Stimulated activated CD8-positive, alpha-beta memory T cell treated with anti-CD3 and anti-CD28 coated beads, Interleukin-12 subunit alpha, Interleukin-12 subunit beta, amount 100 ng/mL, for 1 hour (primary cell): ENCODE data around the gene ALDH3A2.

Experiments used
- DNase-seq: peaks from one replicate; pipeline ENCODE4 v3.0.0-alpha.2; 2020; ENCODE audit warnings: low read depth

The ALDH3A2 gene

DNA sequence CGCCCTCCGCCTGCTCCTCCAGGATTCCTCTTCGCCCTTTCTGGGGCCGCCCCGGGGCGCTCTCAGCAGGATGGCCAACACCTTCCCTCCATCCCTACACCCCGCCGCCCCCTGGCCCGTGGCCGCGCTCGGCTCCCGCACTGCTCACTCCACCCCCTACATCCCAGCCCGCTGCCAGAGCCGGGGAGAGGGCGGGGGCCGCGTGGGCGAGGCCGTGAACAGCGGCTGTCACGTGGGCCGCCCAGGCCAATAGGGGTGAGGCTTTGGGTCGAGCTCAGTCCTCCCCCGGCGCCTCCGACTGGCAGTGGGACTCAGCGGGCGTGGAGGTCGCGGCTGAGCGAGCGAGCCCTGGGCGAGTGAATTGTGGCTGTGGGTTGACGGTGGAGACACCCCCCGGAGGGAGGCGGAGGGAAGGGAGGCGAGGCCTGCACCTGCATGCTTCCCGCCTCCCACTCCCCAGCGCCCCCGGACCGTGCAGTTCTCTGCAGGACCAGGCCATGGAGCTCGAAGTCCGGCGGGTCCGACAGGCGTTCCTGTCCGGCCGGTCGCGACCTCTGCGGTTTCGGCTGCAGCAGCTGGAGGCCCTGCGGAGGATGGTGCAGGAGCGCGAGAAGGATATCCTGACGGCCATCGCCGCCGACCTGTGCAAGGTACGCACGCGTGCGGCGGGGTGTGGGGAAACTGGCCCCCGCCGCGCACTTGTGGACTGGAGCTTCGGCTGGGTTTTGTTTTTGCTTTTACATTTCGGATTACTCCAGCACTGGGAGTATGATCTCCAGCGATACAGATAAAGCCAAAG is at the start of gene ALDH3A2:
Gene ALDH3A2 (plus strand): TSS at position 277 of the 799 bp plus-strand sequence. CDS start 221 bp downstream, at position 498.
- peak; percentile 83 for DNase-seq

DNA sequence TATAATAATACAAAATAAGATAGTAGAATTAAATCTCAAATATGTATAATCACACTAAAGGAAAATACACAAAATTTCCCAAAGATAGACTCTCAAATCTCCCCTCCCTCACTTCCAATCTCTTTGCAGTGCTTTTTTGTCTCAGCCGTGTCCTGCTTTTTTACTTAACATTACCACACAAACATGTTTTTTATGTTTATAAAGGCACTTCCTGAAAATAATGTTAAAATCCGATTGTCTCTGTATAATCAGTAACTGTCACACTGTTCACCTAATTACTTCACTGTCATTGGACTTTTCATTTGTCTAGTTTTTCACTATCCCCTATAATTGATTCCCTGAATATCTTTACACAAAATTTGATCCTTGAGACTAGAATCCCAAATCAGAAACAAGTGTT is 38.2 kb upstream of the ALDH3A2 start:
- no peak for DNase-seq

- no peak for DNase-seq
Measured at GRCh38 chr17:19610879-19611278, 37.7 kb upstream of the ALDH3A2 start.

DNA sequence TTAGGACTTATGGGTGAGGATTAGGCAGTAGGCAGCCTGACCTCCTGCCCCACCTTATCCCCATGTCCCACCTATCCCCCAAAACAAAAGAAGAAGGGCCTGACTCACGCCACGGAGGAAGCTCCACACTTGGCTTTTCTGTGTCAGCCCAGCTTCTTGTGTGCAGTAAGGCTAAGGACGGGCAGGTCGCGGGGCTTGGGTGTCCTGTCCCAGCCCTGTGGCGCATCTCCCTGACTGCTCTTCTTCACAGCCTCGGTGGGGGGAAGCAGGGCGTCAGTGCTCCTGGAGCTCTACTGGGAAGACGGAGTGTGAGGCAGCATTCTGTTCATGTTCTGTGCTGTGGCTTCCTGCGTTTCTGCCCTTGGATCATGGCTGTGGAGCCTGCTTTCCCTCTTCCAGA is 34.6 kb upstream of the ALDH3A2 start:
- DNase-seq = no peak

- no peak for DNase-seq
Measured at GRCh38 chr17:19614900-19615299, 33.7 kb upstream of the ALDH3A2 start.

- no peak for DNase-seq
Measured at GRCh38 chr17:19618015-19618414, 30.5 kb upstream of the ALDH3A2 start.

DNA sequence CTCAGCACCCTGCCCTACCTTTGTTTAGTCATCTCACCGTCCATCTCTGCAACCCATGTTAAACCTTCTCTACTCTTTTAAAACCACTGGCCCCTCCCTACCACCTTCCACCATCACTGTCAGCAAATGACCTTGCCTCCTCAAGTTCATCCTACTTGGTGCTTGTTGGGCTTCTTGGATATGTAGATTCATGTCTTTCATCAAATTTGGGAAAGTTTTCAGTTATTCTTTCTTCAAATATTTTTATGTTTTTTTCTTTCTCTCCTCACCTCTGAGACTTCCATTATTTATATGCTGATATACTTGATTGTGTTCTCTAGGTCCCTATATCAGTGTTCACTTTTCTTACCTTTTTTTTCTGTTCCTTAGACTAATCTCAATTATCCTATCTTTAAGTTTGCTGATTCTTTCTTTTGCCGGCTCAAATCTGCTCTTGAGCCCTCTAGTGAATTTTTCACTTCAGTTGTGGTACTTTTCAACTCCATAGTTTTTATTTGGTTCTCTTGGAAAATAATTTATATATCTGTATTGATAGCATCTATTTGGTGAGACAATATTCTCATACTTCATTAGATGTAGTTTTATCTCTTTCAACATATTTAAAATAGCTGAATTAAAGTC is 28.7 kb upstream of the ALDH3A2 start:
- no peak for DNase-seq

DNA sequence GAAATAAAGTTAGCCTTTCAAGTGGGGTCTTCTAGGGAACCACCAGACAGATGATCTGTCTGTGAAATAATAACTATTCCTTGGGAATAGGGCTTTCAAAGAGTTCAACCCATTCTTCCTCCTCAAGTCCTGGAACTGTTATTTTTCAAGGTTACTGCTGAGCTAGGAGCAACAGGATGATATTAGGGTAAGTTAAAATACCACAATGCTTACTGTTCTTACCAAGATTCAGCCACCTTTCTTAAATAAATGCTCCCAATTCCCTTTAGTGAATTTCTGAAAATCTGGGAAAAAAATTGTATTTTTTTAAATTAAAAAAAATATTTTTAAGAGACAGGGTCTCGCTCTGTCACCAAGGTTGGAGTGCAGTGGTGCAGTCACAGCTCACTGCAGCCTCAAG is 26.9 kb upstream of the ALDH3A2 start:
- DNase-seq = no peak

- no peak for DNase-seq
Measured at GRCh38 chr17:19626079-19626478, 22.5 kb upstream of the ALDH3A2 start.

- no peak for DNase-seq
Measured at GRCh38 chr17:19629449-19629848, 19.1 kb upstream of the ALDH3A2 start.

GRCh38 chr17:19630035-19630434 is 18.5 kb upstream of the ALDH3A2 start:
- DNase-seq = no peak

DNA sequence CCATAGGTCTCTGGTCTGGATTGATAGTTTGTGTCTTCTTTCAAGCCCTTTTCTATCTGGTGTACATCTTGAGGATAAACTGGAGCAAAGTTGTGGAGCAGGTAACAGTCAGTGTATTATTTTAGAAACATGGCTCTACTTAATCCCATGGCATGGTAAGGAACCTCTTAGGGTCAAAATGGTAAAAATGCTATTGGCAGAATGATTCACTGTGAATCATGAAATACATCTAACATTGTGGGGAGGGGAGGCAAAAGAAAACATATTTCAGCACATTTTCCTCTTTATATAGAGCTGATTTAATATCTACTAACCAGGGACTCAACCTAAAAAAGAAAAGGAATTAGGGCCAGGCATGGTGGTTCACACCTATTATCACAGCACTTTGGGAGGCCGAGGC is 17.9 kb upstream of the ALDH3A2 start:
- DNase-seq = no peak

- DNase-seq = no peak
Measured at GRCh38 chr17:19631905-19632304, 16.6 kb upstream of the ALDH3A2 start.

- DNase-seq = no peak
Measured at GRCh38 chr17:19641687-19642372, 6.7 kb upstream of the ALDH3A2 start.

- no peak for DNase-seq
Measured at GRCh38 chr17:19642373-19642893, 6.1 kb upstream of the ALDH3A2 start.

- no peak for DNase-seq
Measured at GRCh38 chr17:19644493-19645210, 3.9 kb upstream of the ALDH3A2 start.

- peak; percentile 20 for DNase-seq
Measured at GRCh38 chr17:19645734-19646201, 2.8 kb upstream of the ALDH3A2 start.

- DNase-seq = no peak
Measured at GRCh38 chr17:19646788-19647696, 1.5 kb upstream of the ALDH3A2 start.

- peak; percentile 8 for DNase-seq
Measured at GRCh38 chr17:19647697-19648474, 665 bp upstream of the ALDH3A2 start.

DNA sequence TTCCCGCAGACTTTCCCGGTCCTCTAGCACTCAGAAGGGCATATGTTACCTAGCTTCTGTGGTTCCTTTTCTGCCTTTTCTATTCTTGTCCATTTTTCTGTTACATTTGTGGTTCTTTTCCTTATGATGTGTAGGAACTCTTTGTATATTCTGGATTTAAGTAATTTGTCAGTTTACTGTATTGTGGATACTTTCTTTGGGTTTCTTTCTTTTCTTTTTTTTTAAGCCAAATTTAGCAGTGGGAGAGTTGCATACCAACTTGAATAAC is 657 bp downstream of the ALDH3A2 start:
- no peak for DNase-seq
